ENCODE data around the gene JAG2.
A peak's percentile ranks its signal among the peaks of the same experiment; 100 is the strongest.

Gene JAG2

GRCh38 chr14:105140581-105140980 lies 28.0 kb downstream of the JAG2 start:
- no peak overlapping the region for H2BK12ac ChIP-seq (ENCODE audit: low read length)
- H3K27me3 ChIP-seq (ENCODE audit: insufficient read depth, low read length), result no peaks in the 10 kb centered on the region
- H3K9me3 ChIP-seq (ENCODE audit: insufficient read depth, low read depth, low read length), result peaks cover 15% of the 10 kb centered on the region
- DNase-seq, result no peak
- no peak overlapping the region for H3K4me3 ChIP-seq (ENCODE audit: low read depth, low read length)
- no peak overlapping the region for H2AFZ ChIP-seq (ENCODE audit: insufficient read depth, low read length, poor library complexity)
- H3K36me3 ChIP-seq (ENCODE audit: control insufficient read depth in 1 of 2, insufficient read depth in 2 of 2, low read length in 2 of 2), result no peaks in the 10 kb centered on the region
- H2BK120ac ChIP-seq (ENCODE audit: insufficient read depth, low read length, poor library complexity), result no peak overlapping the region
- H3K79me2 ChIP-seq (ENCODE audit: control insufficient read depth, insufficient read depth, low read length, poor library complexity), result no peaks in the 10 kb centered on the region
- no peaks in the 10 kb centered on the region for H3K79me1 ChIP-seq (ENCODE audit: low read length)
- no CpG with 5 or more reads among the region's 7 CpGs for WGBS (ENCODE audit: extremely low coverage, insufficient coverage, insufficient read length)
- no peak overlapping the region for H3K27ac ChIP-seq (ENCODE audit: low read depth, low read length)
- H3K4ac ChIP-seq (ENCODE audit: low read depth, low read length), result no peak overlapping the region
- H3K9ac ChIP-seq (ENCODE audit: low read length), result no peak overlapping the region
- H2BK5ac ChIP-seq (ENCODE audit: low read depth, low read length, poor library complexity), result no peak overlapping the region
- H3K14ac ChIP-seq (ENCODE audit: low read length), result no peak overlapping the region
- no peaks in the 10 kb centered on the region for H3K4me1 ChIP-seq (ENCODE audit: control insufficient read depth in 1 of 2, insufficient read depth in 2 of 2, low read length in 2 of 2)
- no peak overlapping the region for H2AK5ac ChIP-seq (ENCODE audit: low read length)
- H4K12ac ChIP-seq (ENCODE audit: low read depth, low read length), result no peak overlapping the region
- H4K91ac ChIP-seq (ENCODE audit: low read depth, low read length), result no peak overlapping the region
- H3K4me2 ChIP-seq (ENCODE audit: low read length), result no peak overlapping the region
- no peak overlapping the region for H3K23ac ChIP-seq (ENCODE audit: low read length)
- no peak overlapping the region for H3K18ac ChIP-seq (ENCODE audit: low read length)
- no peak overlapping the region for H4K8ac ChIP-seq (ENCODE audit: low read depth, low read length)

- Histone ChIP-seq H3K79me1 (ENCODE audit: low read length) (no peaks in the 10 kb centered on the region), H3K36me3 (ENCODE audit: control insufficient read depth in 1 of 2, insufficient read depth in 2 of 2, low read length in 2 of 2) (no peaks in the 10 kb centered on the region), H3K18ac (ENCODE audit: low read length) (no peak overlapping the region), H2BK5ac (ENCODE audit: low read depth, low read length, poor library complexity) (no peak overlapping the region), H3K79me2 (ENCODE audit: control insufficient read depth, insufficient read depth, low read length, poor library complexity) (no peaks in the 10 kb centered on the region), H3K27ac (ENCODE audit: low read depth, low read length) (no peak overlapping the region), H4K8ac (ENCODE audit: low read depth, low read length) (no peak overlapping the region), H2BK12ac (ENCODE audit: low read length) (no peak overlapping the region), H3K4me3 (ENCODE audit: low read depth, low read length) (peak overlapping the region; percentile 30), H2AFZ (ENCODE audit: insufficient read depth, low read length, poor library complexity) (no peak overlapping the region), H3K14ac (ENCODE audit: low read length) (no peak overlapping the region), H2AK5ac (ENCODE audit: low read length) (no peak overlapping the region), H2BK120ac (ENCODE audit: insufficient read depth, low read length, poor library complexity) (no peak overlapping the region), H3K27me3 (ENCODE audit: insufficient read depth, low read length) (no peaks in the 10 kb centered on the region), H3K9me3 (ENCODE audit: insufficient read depth, low read depth, low read length) (peaks cover 15% of the 10 kb centered on the region), H3K9ac (ENCODE audit: low read length) (no peak overlapping the region), H4K12ac (ENCODE audit: low read depth, low read length) (no peak overlapping the region), H3K4ac (ENCODE audit: low read depth, low read length) (no peak overlapping the region), H3K4me1 (ENCODE audit: control insufficient read depth in 1 of 2, insufficient read depth in 2 of 2, low read length in 2 of 2) (no peaks in the 10 kb centered on the region), H3K23ac (ENCODE audit: low read length) (no peak overlapping the region), H4K91ac (ENCODE audit: low read depth, low read length) (no peak overlapping the region), H3K4me2 (ENCODE audit: low read length) (no peak overlapping the region)
- WGBS (ENCODE audit: extremely low coverage, insufficient coverage, insufficient read length), result no CpG with 5 or more reads among the region's 5 CpGs
- no peak for DNase-seq
These were observed 28.7 kb downstream of the JAG2 start for GRCh38 chr14:105139831-105140239.

DNA sequence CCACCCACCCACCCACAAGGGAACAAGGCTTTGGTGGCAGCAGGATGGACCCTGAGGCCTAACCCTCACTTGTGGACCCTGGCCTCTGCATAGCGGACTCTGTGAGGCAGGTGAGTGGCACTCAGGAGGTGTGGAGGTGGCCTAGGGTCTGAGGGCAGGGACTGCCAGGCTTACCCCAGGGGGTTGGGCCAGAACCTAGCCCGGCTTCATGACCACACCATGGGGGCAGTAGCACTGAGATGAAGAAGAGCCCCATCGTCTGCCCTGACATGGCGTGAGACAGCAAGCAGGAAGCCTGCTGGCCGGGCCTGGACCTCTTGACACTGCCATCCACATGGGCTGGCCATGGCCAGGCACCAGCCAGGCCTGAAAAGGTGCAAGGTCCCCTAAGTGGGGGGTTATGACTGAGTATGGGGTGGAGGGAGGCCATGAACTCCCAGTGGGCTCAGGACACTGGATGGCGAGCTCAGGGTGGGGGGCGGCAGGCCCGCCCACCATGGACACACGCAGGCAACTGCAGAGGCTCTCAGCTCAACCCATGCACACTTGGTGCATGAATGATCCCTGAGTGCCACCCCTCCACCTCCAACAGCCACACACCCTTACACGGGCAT lies 29.3 kb downstream of the JAG2 start:
- Histone ChIP-seq H3K27me3 (ENCODE audit: insufficient read depth, low read length) (no peaks in the 10 kb centered on the region), H2BK120ac (ENCODE audit: insufficient read depth, low read length, poor library complexity) (no peak overlapping the region), H4K91ac (ENCODE audit: low read depth, low read length) (no peak overlapping the region), H3K9ac (ENCODE audit: low read length) (no peak overlapping the region), H3K14ac (ENCODE audit: low read length) (no peak overlapping the region), H3K4ac (ENCODE audit: low read depth, low read length) (no peak overlapping the region), H4K12ac (ENCODE audit: low read depth, low read length) (no peak overlapping the region), H3K4me3 (ENCODE audit: low read depth, low read length) (no peak overlapping the region), H3K4me2 (ENCODE audit: low read length) (no peak overlapping the region), H2AFZ (ENCODE audit: insufficient read depth, low read length, poor library complexity) (no peak overlapping the region), H3K79me2 (ENCODE audit: control insufficient read depth, insufficient read depth, low read length, poor library complexity) (no peaks in the 10 kb centered on the region), H4K8ac (ENCODE audit: low read depth, low read length) (no peak overlapping the region), H2BK5ac (ENCODE audit: low read depth, low read length, poor library complexity) (no peak overlapping the region), H3K9me3 (ENCODE audit: insufficient read depth, low read depth, low read length) (peaks cover 17% of the 10 kb centered on the region), H3K18ac (ENCODE audit: low read length) (no peak overlapping the region), H3K23ac (ENCODE audit: low read length) (no peak overlapping the region), H2BK12ac (ENCODE audit: low read length) (no peak overlapping the region), H2AK5ac (ENCODE audit: low read length) (no peak overlapping the region), H3K79me1 (ENCODE audit: low read length) (no peaks in the 10 kb centered on the region), H3K4me1 (ENCODE audit: control insufficient read depth in 1 of 2, insufficient read depth in 2 of 2, low read length in 2 of 2) (no peaks in the 10 kb centered on the region), H3K27ac (ENCODE audit: low read depth, low read length) (no peak overlapping the region), H3K36me3 (ENCODE audit: control insufficient read depth in 1 of 2, insufficient read depth in 2 of 2, low read length in 2 of 2) (no peaks in the 10 kb centered on the region)
- no CpG with 5 or more reads among the region's 10 CpGs for WGBS (ENCODE audit: extremely low coverage, insufficient coverage, insufficient read length)
- DNase-seq, result no peak

GRCh38 chr14:105138551-105139111 lies 29.9 kb downstream of the JAG2 start:
- H3K4me3 ChIP-seq (ENCODE audit: low read depth, low read length), result no peak overlapping the region
- H3K4me1 ChIP-seq (ENCODE audit: control insufficient read depth in 1 of 2, insufficient read depth in 2 of 2, low read length in 2 of 2), result no peaks in the 10 kb centered on the region
- no peak overlapping the region for H3K4ac ChIP-seq (ENCODE audit: low read depth, low read length)
- H3K9me3 ChIP-seq (ENCODE audit: insufficient read depth, low read depth, low read length), result peaks cover 15% of the 10 kb centered on the region
- no CpG with 5 or more reads among the region's 15 CpGs for WGBS (ENCODE audit: extremely low coverage, insufficient coverage, insufficient read length)
- no peak overlapping the region for H2AK5ac ChIP-seq (ENCODE audit: low read length)
- H3K36me3 ChIP-seq (ENCODE audit: control insufficient read depth in 1 of 2, insufficient read depth in 2 of 2, low read length in 2 of 2), result no peaks in the 10 kb centered on the region
- H2BK5ac ChIP-seq (ENCODE audit: low read depth, low read length, poor library complexity), result no peak overlapping the region
- H4K91ac ChIP-seq (ENCODE audit: low read depth, low read length), result no peak overlapping the region
- no peaks in the 10 kb centered on the region for H3K27me3 ChIP-seq (ENCODE audit: insufficient read depth, low read length)
- no peak overlapping the region for H2BK12ac ChIP-seq (ENCODE audit: low read length)
- H2AFZ ChIP-seq (ENCODE audit: insufficient read depth, low read length, poor library complexity), result no peak overlapping the region
- no peak overlapping the region for H3K9ac ChIP-seq (ENCODE audit: low read length)
- DNase-seq, result no peak
- no peak overlapping the region for H2BK120ac ChIP-seq (ENCODE audit: insufficient read depth, low read length, poor library complexity)
- no peak overlapping the region for H3K18ac ChIP-seq (ENCODE audit: low read length)
- no peak overlapping the region for H3K4me2 ChIP-seq (ENCODE audit: low read length)
- no peaks in the 10 kb centered on the region for H3K79me1 ChIP-seq (ENCODE audit: low read length)
- H3K79me2 ChIP-seq (ENCODE audit: control insufficient read depth, insufficient read depth, low read length, poor library complexity), result no peaks in the 10 kb centered on the region
- H3K27ac ChIP-seq (ENCODE audit: low read depth, low read length), result no peak overlapping the region
- H4K12ac ChIP-seq (ENCODE audit: low read depth, low read length), result no peak overlapping the region
- H4K8ac ChIP-seq (ENCODE audit: low read depth, low read length), result no peak overlapping the region
- no peak overlapping the region for H3K23ac ChIP-seq (ENCODE audit: low read length)
- H3K14ac ChIP-seq (ENCODE audit: low read length), result no peak overlapping the region

Measured in trophoblast cell (in vitro differentiated cells and primary cell).